Astrocyte of the spinal cord (primary cell): ENCODE data around the gene FSTL5.

ENCODE experiments used
- DNase-seq: peaks from one replicate; pipeline ENCODE4 v3.0.0; 2011; ENCODE audit warnings: low read depth, low spot score
- H3K4me3 ChIP-seq: 2 replicates; pipeline ENCODE4 v1.5.1; 2011; ENCODE audit warnings: low read depth, mild to moderate bottlenecking, low read length, moderate library complexity
- CTCF ChIP-seq: IDR thresholded peaks from 2 replicates; pipeline ENCODE4 v1.5.1; 2012; ENCODE audit warnings: low read depth, mild to moderate bottlenecking, low read length, inconsistent platforms
- in situ Hi-C: cut with HindIII; loops from 2 replicates; pipeline ENCODE4 v1.10.0; 2017; ENCODE audit warnings: low sequenced_read_pairs

The FSTL5 gene

GRCh38 chr4:161987611-161988010 lies 176.2 kb downstream of the FSTL5 start:
- H3K4me3 ChIP-seq, result no peak overlapping the region
- no peak for TF ChIP-seq CTCF
- in situ Hi-C loops, result no loop called here
- no peak for DNase-seq

DNA sequence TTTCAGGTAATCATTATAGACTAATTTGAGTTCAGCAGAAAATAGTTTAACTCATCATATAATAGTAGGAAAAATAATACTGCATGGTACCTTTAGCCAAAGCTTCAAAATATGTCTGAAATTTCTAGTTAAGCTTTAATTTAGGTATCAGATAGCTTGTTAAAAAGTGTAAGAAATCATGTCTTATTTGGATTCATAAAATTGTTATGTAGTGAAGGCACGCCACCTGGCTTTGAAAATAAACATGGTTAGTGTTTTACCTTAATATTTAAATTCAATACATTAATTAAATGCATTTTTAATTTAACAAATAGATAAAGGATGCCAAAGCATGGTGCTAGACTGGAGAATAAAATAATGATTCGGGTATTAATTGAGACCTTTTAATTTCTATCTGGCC lies 211.4 kb downstream of the FSTL5 start:
- DNase-seq, result no peak
- H3K4me3 ChIP-seq, result no peak overlapping the region
- TF ChIP-seq CTCF, result no peak
- in situ Hi-C loops, result no loop called here

- no peak for TF ChIP-seq CTCF
- no peak overlapping the region for H3K4me3 ChIP-seq
- in situ Hi-C loops, result no loop called here
- peak; percentile 64 for DNase-seq
Measured at GRCh38 chr4:161949946-161950725, 213.7 kb downstream of the FSTL5 start.

DNA sequence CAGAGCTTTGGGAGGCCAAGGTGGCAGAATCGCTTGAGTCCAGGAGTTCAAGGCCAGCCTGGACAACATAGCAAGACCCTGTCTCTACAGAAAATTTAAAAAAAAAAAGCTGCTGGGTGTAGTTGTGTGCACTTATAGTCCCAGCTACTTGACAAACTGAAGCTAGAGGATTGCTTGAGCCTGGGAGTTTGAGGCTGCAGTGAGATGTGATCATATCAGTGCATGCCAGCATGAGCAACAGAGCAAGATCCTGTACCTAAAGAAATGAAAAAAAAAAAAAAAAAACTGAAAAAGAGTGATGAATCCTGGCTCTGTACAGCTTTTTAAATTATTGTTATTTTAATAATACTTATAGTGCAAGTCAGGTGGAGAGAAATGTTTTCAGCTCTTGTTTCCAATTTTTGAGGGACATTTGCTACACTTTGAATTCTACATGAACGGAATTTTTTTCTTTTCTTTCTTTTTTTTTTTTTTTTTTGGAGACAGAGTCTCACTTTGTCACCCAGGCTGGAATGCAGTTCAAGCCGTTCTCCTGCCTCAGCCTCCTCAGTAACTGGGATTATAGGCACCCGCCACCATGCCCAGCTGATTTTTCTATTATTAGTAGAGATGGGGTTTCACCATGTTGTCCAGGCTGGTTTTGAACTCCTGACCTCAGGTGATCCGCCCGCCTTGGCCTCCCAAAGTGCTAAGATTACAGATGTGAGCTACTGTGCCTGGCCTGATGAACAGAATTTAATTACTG lies 215.6 kb downstream of the FSTL5 start:
- no peak for DNase-seq
- H3K4me3 ChIP-seq, result no peak overlapping the region
- TF ChIP-seq CTCF, result no peak
- in situ Hi-C loops, result no loop called here

DNA sequence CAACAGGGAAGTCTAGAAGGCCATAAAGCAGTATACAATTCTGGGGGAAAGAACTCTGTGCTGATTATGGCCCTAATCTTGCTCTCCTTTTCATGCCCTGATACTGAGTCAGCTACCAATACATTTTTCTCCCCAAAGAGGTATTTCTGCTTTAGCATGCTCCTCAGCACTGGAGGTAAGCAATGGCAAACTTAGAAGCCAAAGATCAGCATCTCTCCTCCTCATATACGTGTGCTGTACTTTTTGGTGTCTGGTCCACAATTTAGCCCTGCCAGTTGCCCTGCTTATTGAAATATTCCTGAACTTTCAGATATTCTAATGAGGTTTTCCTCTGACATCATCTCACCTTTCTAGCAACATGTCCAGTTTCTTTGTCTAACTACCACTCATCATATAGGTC lies 226.2 kb downstream of the FSTL5 start:
- no peak for TF ChIP-seq CTCF
- no peak overlapping the region for H3K4me3 ChIP-seq
- in situ Hi-C loops, result no loop called here
- peak; percentile 24 for DNase-seq

- H3K4me3 ChIP-seq, result no peak overlapping the region
- DNase-seq, result peak; percentile 96
- in situ Hi-C loops, result no loop called here
- TF ChIP-seq CTCF, result no peak
Measured at GRCh38 chr4:161936625-161937550, 226.9 kb downstream of the FSTL5 start.
